H1 (cell line): ENCODE data around the gene UNC5B. TPM values are rescaled to one million over a fixed set of nuclear protein-coding genes. Genes with fewer than 3 reads are reported as not detected.
A peak's percentile ranks its signal among the peaks of the same experiment; 100 is the strongest.

Experiments
- CTCF ChIA-PET: fragments of 300-600 bp; sonication (Branson Sonifier 250); formaldehyde crosslinking; loops from one replicate; lab custom pipeline; 2021; ENCODE audit not compliant: partially characterized antibody; lab: Charles Lee
- POLR2A ChIA-PET: fragments of 300-600 bp; sonication (Branson Sonifier 250); formaldehyde crosslinking; loops from one replicate; lab custom pipeline; 2021; ENCODE audit warnings: inconsistent platforms; ENCODE audit not compliant: partially characterized antibody; lab: Charles Lee
- DNase-seq, 2 experiments: peaks; one replicate each; pipeline versions ENCODE4 v3.0.0 to v3.0.0-alpha.2; 2010 to 2022; ENCODE audit warnings: low spot score in 2 of 2, low read depth in 1 of 2, mixed read lengths in 1 of 2
- FAIRE-seq: peaks from 2 replicates; lab custom pipeline; 2011; peaks lifted over from hg19 to GRCh38; lab: Jason Lieb, UNC
- H2AFZ ChIP-seq: 2 replicates; pipeline ENCODE4 v1.8.1; 2012; ENCODE audit warnings: low read length, inconsistent platforms
- H2AK5ac ChIP-seq: 2 replicates; pipeline ENCODE4 v1.6.1; 2013; ENCODE audit warnings: low read depth, low read length
- H2BK120ac ChIP-seq: replicated peaks from 2 replicates; pipeline ENCODE3; 2013; ENCODE audit warnings: low read depth, low read length, inconsistent platforms
- H2BK12ac ChIP-seq: 2 replicates; pipeline ENCODE4 v1.6.1; 2013; ENCODE audit warnings: low read depth, low read length
- H2BK15ac ChIP-seq: 2 replicates; pipeline ENCODE4 v1.6.1; 2013; ENCODE audit warnings: low read length
- H2BK20ac ChIP-seq: 2 replicates; pipeline ENCODE4 v1.6.1; 2013; ENCODE audit warnings: low read length
- H2BK5ac ChIP-seq: 2 replicates; pipeline ENCODE4 v1.6.1; 2013; ENCODE audit warnings: low read depth, low read length
- H3K14ac ChIP-seq: 2 replicates; pipeline ENCODE4 v1.6.1; 2013; ENCODE audit warnings: inconsistent platforms; ENCODE audit not compliant: insufficient read length
- H3K18ac ChIP-seq: 2 replicates; pipeline ENCODE4 v1.6.1; 2013; ENCODE audit warnings: low read length; ENCODE audit errors: extremely low read depth
- H3K23ac ChIP-seq: 2 replicates; pipeline ENCODE4 v1.6.1; 2013; ENCODE audit warnings: inconsistent platforms; ENCODE audit not compliant: insufficient read length
- H3K23me2 ChIP-seq: 2 replicates; pipeline ENCODE4 v1.6.1; 2013; ENCODE audit warnings: low read depth, low read length
- H3K27ac ChIP-seq: 2 replicates; pipeline ENCODE4 v1.6.1; 2011; ENCODE audit warnings: low read depth, low read length, inconsistent platforms
- H3K27me3 ChIP-seq, 4 experiments: replicated peaks in 1 of 4; 1 replicate in 1 of 4; 2 replicates in 3 of 4; pipeline versions ENCODE4 v1.6.1 to v1.8.1; 2011 to 2013; ENCODE audit warnings: low read length in 3 of 4, mild to moderate bottlenecking in 3 of 4, inconsistent platforms in 2 of 4, mixed read lengths in 2 of 4, moderate library complexity in 1 of 4; ENCODE audit not compliant: control insufficient read depth in 3 of 4, insufficient read depth in 3 of 4; ENCODE audit errors: extremely low read depth in 1 of 4
- H3K36me3 ChIP-seq, 4 experiments: 2 replicates each; pipeline versions ENCODE4 v1.6.1 to v1.8.1; 2011 to 2013; ENCODE audit warnings: mild to moderate bottlenecking in 4 of 4, low read length in 3 of 4, moderate library complexity in 2 of 4, control low read depth in 1 of 4, inconsistent platforms in 1 of 4; ENCODE audit not compliant: insufficient read depth in 4 of 4, control insufficient read depth in 2 of 4
- H3K4ac ChIP-seq: replicated peaks from 2 replicates; pipeline ENCODE3; 2013; ENCODE audit warnings: low read length, low read depth, mixed read lengths, inconsistent platforms; ENCODE audit not compliant: insufficient read length
- H3K4me1 ChIP-seq, 4 experiments: replicated peaks in 1 of 4; 1 replicate in 1 of 4; 2 replicates in 3 of 4; pipeline versions ENCODE4 v1.6.1 to v1.8.1; 2011 to 2013; ENCODE audit warnings: low read length in 3 of 4, inconsistent platforms in 2 of 4, mixed read lengths in 1 of 4; ENCODE audit not compliant: insufficient read depth in 4 of 4, control insufficient read depth in 3 of 4
- H3K4me2 ChIP-seq, 2 experiments: 2 replicates each; pipeline versions ENCODE4 v1.6.1 to v1.8.1; 2011 to 2013; ENCODE audit warnings: low read depth in 2 of 2, low read length in 2 of 2, control low read depth in 1 of 2, inconsistent platforms in 1 of 2, mild to moderate bottlenecking in 1 of 2; ENCODE audit not compliant: insufficient read depth in 1 of 2
- H3K4me3 ChIP-seq, 4 experiments: fragments of 200-600, 300-600 bp in 1 of 4; sonication (generic), shearing (Covaris generic), sonication (Bioruptor Twin) in 1 of 4; 2 replicates each; pipeline versions ENCODE4 v1.5.1 to v1.8.1; 2011 to 2016; ENCODE audit warnings: low read length in 4 of 4, low read depth in 3 of 4, control low read depth in 2 of 4, inconsistent platforms in 2 of 4, mild to moderate bottlenecking in 2 of 4, mixed read lengths in 1 of 4, moderate library complexity in 1 of 4; ENCODE audit not compliant: insufficient read depth in 2 of 4; ENCODE audit errors: extremely low read depth in 1 of 4
- H3K56ac ChIP-seq: replicated peaks from 2 replicates; pipeline ENCODE3; 2013; ENCODE audit warnings: low read depth, mild to moderate bottlenecking, mixed read lengths, low read length, inconsistent platforms; ENCODE audit not compliant: insufficient read length
- H3K79me1 ChIP-seq: 2 replicates; pipeline ENCODE4 v1.6.1; 2013; ENCODE audit warnings: low read depth, low read length, control low read depth
- H3K79me2 ChIP-seq, 2 experiments: 2 replicates each; pipeline versions ENCODE4 v1.6.1 to v1.8.1; 2012 to 2013; ENCODE audit warnings: low read length in 2 of 2, mild to moderate bottlenecking in 2 of 2, inconsistent platforms in 1 of 2; ENCODE audit not compliant: insufficient read depth in 2 of 2, control insufficient read depth in 1 of 2
- H3K9ac ChIP-seq, 4 experiments: replicated peaks in 1 of 4; 1 replicate in 1 of 4; 2 replicates in 3 of 4; pipeline versions ENCODE4 v1.6.1 to v1.8.1; 2011 to 2013; ENCODE audit warnings: low read depth in 3 of 4, low read length in 3 of 4, control low read depth in 2 of 4, mild to moderate bottlenecking in 2 of 4, moderate library complexity in 2 of 4, inconsistent platforms in 1 of 4; ENCODE audit errors: extremely low read depth in 1 of 4
- H3K9me3 ChIP-seq, 2 experiments: 2 replicates each; pipeline versions ENCODE4 v1.6.1 to v1.8.1; 2012 to 2013; ENCODE audit warnings: mild to moderate bottlenecking in 2 of 2, moderate library complexity in 2 of 2, control low read depth in 1 of 2, inconsistent platforms in 1 of 2, low read depth in 1 of 2, low read length in 1 of 2, mixed read lengths in 1 of 2; ENCODE audit not compliant: insufficient read depth in 2 of 2
- H4K20me1 ChIP-seq, 2 experiments: replicated peaks in 1 of 2; 2 replicates each; pipeline versions ENCODE3 to v1.8.1; 2011 to 2013; ENCODE audit warnings: inconsistent platforms in 2 of 2, low read length in 2 of 2, mild to moderate bottlenecking in 1 of 2; ENCODE audit not compliant: insufficient read depth in 2 of 2, control insufficient read depth in 1 of 2
- H4K5ac ChIP-seq: 2 replicates; pipeline ENCODE4 v1.6.1; 2013; ENCODE audit warnings: low read length, low read depth, mixed read lengths, inconsistent platforms; ENCODE audit not compliant: insufficient read length
- H4K8ac ChIP-seq: 2 replicates; pipeline ENCODE4 v1.8.0; 2013; ENCODE audit warnings: mild to moderate bottlenecking, moderate library complexity, low read length, inconsistent platforms; ENCODE audit not compliant: insufficient read depth; ENCODE audit errors: extremely low read depth
- H4K91ac ChIP-seq: replicated peaks from 2 replicates; pipeline ENCODE3; 2013; ENCODE audit warnings: low read length, mixed read lengths, inconsistent platforms; ENCODE audit not compliant: insufficient read length
- CBX5 ChIP-seq: fragments of 300-800, 300-1000 bp; sonication (generic); IDR thresholded peaks from 2 replicates; pipeline ENCODE4 v1.7.1; 2016; ENCODE audit warnings: antibody characterized with exemption, low read length, low read depth
- MAFK ChIP-seq: IDR thresholded peaks from 2 replicates; pipeline ENCODE4 v1.6.1; 2012; ENCODE audit warnings: low read depth, mild to moderate bottlenecking, improper control_type of control experiment, low read length
- WGBS, 2 experiments: shearing (Covaris generic) in 1 of 2; methylation state at CpG; one replicate each; pipeline versions ENCODE4 v1.1.6 to v1.1.7; 2013 to 2015; ENCODE audit warnings: low lambda C conversion rate in 2 of 2, mixed read lengths in 2 of 2, inconsistent platforms in 1 of 2, low coverage in 1 of 2, missing lambda C conversion rate in 1 of 2; ENCODE audit not compliant: insufficient replicate concordance in 2 of 2, insufficient coverage in 1 of 2, insufficient read length in 1 of 2; ENCODE audit errors: extremely low coverage in 1 of 2, missing lambda C conversion rate in 1 of 2; 5-methylcytosine and 5-hydroxymethylcytosine counted together
- polyA plus RNA-seq, 7 experiments: library from polyadenylated mRNA; depleted of rRNA in 3 of 7; stranded (reverse) in 5 of 7; unstranded in 2 of 7; fragments of >200 nt in 5 of 7; fragments of 200-250 nt in 2 of 7; gene quantifications; 1 replicate in 5 of 7; 2 replicates in 1 of 7; 4 replicates in 1 of 7; pipeline versions ENCODE4 v1.2.1 to v1.2.3, GENCODE V29; 2011 to 2013; ENCODE audit warnings: missing spikeins in 2 of 7, mixed read lengths in 2 of 7
- total RNA-seq: library from RNA; stranded (reverse); fragmentation: NEBNext Ultra II Directional; extraction: Animal tissue kit (Norgen Biotek cat#: 25700); gene quantifications from 2 replicates; pipeline ENCODE4 v1.2.1, GENCODE V29; 2021

The UNC5B gene
- total and polyA plus RNA-seq, 2 of the 8 experiments (the other 6 are each of a cell fraction or from before 2014, with no cell fraction given) = 27.9 to 31.8 TPM

DNA sequence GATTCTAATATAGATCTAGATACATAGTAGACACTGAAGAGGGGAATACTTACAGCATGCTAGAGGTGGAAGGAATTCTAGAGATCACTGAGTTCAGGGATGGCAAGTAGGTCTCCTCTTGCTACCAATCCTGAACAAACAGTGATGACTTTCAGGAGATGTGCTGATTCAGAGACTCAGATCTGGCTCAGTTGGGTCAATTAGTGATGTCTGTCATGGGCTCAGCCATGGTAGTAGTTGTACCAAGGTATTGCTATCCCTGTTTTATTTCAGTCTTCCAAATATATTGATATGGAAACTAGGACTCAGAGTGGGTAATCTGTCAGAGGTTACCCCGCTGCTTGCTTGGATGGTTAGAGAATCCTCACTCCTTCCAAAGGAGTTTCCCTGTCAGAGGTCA, 38.5 kb downstream of the UNC5B start:
- DNase-seq (no peak), FAIRE-seq (no peak)
- no peak overlapping the region for H4K5ac ChIP-seq
- no peak overlapping the region for H3K56ac ChIP-seq
- H3K4me1 ChIP-seq = peaks cover 13 to 25% (median 19%) of the 10 kb centered on the region in 4 experiments
- H2BK5ac ChIP-seq = no peak overlapping the region
- H3K23ac ChIP-seq = no peak overlapping the region
- H4K91ac ChIP-seq = no peak overlapping the region
- H3K23me2 ChIP-seq = no peaks in the 10 kb centered on the region
- peaks cover 6% of the 10 kb centered on the region for H3K79me1 ChIP-seq
- H3K14ac ChIP-seq = no peak overlapping the region
- no peak overlapping the region for H2BK20ac ChIP-seq
- WGBS, 2 experiments = 79% methylated on average over 1 of the region's 1 CpG; no CpG with 5 or more reads in 1 of the 2 experiments
- H3K9ac ChIP-seq = no peak overlapping the region
- H4K8ac ChIP-seq = no peak overlapping the region
- no peaks in the 10 kb centered on the region for H3K27me3 ChIP-seq
- H3K36me3 ChIP-seq = no peaks in the 10 kb centered on the region
- no peak overlapping the region for H2AFZ ChIP-seq
- no peak overlapping the region for H3K4ac ChIP-seq
- H4K20me1 ChIP-seq = peaks cover 2 to 8% of the 10 kb centered on the region in 2 experiments
- no peak overlapping the region for H2BK120ac ChIP-seq
- no peak overlapping the region for H2BK15ac ChIP-seq
- no peak overlapping the region for H2BK12ac ChIP-seq
- ChIA-PET POLR2A (interaction anchor here (1.3 kb wide), 1 partner anchor 8 kb away, joined by 4 read pairs; no protein-coding TSS in a partner anchor), CTCF (interaction anchor here (0.7 to 2.3 kb wide), 3 partner anchors 9 to 32 kb away, joined by 3 to 7 read pairs (median 3); no protein-coding TSS in a partner anchor)
- H3K27ac ChIP-seq = no peak overlapping the region
- H3K4me3 ChIP-seq = no peak overlapping the region
- H3K18ac ChIP-seq = no peak overlapping the region
- no peaks in the 10 kb centered on the region for H3K9me3 ChIP-seq
- H3K4me2 ChIP-seq = no peak overlapping the region
- no peak for TF ChIP-seq CBX5
- 0 out of 2 replicates have a peak, but pooled peaks have one; percentile 33 for TF ChIP-seq MAFK
- TF ChIP-seq, all 59 proteins: peak for 1
- peaks cover 0 to 3% of the 10 kb centered on the region in 2 experiments; a peak in 1 of 4 replicates for H3K79me2 ChIP-seq
- no peak overlapping the region for H2AK5ac ChIP-seq
